ENCODE measurements around the gene ANGPTL3.

Gene ANGPTL3

DNA sequence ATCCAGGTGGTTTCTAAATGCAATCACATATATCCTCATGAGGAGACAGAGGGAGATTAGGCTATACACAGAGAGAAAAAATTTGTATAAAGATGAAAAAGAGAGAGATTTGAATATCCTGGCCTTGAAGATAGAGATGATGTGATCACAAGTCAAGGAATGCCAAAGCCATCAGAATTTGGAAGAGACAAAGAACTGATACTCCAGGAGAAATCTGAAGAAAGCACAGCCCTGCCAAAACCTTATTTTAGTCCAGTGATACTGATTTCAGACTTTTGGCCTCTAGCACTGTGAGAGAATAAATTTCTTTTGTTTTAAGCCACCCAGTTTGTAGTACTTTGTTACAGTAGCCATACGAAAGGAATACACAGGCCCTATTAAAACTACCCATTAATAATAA lies 57.4 kb downstream of the ANGPTL3 start:
- DNase-seq (ENCODE audit: low spot score): no peak
- in situ Hi-C loops (cut with MboI; ENCODE audit: low pct_unique_long_range_greater_than_20kb, low sequenced_read_pairs, unreplicated experiment): no loop called here
- TF ChIP-seq, protein P1, sequence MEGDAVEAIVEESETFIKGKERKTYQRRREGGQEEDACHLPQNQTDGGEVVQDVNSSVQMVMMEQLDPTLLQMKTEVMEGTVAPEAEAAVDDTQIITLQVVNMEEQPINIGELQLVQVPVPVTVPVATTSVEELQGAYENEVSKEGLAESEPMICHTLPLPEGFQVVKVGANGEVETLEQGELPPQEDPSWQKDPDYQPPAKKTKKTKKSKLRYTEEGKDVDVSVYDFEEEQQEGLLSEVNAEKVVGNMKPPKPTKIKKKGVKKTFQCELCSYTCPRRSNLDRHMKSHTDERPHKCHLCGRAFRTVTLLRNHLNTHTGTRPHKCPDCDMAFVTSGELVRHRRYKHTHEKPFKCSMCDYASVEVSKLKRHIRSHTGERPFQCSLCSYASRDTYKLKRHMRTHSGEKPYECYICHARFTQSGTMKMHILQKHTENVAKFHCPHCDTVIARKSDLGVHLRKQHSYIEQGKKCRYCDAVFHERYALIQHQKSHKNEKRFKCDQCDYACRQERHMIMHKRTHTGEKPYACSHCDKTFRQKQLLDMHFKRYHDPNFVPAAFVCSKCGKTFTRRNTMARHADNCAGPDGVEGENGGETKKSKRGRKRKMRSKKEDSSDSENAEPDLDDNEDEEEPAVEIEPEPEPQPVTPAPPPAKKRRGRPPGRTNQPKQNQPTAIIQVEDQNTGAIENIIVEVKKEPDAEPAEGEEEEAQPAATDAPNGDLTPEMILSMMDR (IDR thresholded peaks at IDR 0.05; ENCODE audit: extremely low read depth, insufficient read depth, missing control alignments): no peak

All from GM13977 (cell line).